Astrocyte (in vitro differentiated cells and primary cell): ENCODE data around the gene DGKG.

Experiments used
- EZH2 ChIP-seq: IDR thresholded peaks from 2 replicates; pipeline ENCODE4 v1.6.1; 2012; ENCODE audit warnings: mild to moderate bottlenecking, low read length, inconsistent platforms; ENCODE audit not compliant: insufficient read depth
- TF ChIP-seq, protein P1 (sequence below): IDR thresholded peaks from 2 replicates; pipeline ENCODE4 v1.5.1; 2011; ENCODE audit warnings: low read depth, mild to moderate bottlenecking, inconsistent platforms, low read length, moderate library complexity; ENCODE audit not compliant: insufficient read depth

- TF ChIP-seq, protein P1, sequence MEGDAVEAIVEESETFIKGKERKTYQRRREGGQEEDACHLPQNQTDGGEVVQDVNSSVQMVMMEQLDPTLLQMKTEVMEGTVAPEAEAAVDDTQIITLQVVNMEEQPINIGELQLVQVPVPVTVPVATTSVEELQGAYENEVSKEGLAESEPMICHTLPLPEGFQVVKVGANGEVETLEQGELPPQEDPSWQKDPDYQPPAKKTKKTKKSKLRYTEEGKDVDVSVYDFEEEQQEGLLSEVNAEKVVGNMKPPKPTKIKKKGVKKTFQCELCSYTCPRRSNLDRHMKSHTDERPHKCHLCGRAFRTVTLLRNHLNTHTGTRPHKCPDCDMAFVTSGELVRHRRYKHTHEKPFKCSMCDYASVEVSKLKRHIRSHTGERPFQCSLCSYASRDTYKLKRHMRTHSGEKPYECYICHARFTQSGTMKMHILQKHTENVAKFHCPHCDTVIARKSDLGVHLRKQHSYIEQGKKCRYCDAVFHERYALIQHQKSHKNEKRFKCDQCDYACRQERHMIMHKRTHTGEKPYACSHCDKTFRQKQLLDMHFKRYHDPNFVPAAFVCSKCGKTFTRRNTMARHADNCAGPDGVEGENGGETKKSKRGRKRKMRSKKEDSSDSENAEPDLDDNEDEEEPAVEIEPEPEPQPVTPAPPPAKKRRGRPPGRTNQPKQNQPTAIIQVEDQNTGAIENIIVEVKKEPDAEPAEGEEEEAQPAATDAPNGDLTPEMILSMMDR, result no peak
- no peak for TF ChIP-seq EZH2
Observed at GRCh38 chr3:186352369-186352768, 9.7 kb downstream of the DGKG start.
